NCI-H774 (cell line): ENCODE measurements around the gene PTPRA.

Experiments used
- DNase-seq: peaks from one replicate; lab custom pipeline; 2025; lab: John Stamatoyannopoulos, UW

Gene PTPRA

DNA sequence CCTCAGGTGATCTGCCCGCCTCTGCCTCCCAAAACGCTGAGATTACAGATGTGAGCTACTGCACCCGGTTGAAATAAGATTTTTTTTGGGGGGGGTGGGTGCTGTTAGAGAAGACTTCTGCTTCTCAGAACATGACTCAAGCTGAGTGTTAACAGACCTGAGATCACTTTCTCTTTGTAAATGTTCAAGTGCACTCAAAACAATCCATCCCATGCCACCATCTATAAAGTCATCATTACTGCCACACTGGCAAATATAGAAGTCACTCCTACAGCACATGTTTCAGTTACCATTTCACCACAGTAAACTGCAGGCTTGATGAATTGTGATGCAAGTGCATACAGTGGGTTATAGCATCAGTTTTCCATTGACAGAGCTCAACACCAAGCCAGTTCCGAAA lies 23.8 kb upstream of the PTPRA start:
- DNase-seq, result no peak

DNA sequence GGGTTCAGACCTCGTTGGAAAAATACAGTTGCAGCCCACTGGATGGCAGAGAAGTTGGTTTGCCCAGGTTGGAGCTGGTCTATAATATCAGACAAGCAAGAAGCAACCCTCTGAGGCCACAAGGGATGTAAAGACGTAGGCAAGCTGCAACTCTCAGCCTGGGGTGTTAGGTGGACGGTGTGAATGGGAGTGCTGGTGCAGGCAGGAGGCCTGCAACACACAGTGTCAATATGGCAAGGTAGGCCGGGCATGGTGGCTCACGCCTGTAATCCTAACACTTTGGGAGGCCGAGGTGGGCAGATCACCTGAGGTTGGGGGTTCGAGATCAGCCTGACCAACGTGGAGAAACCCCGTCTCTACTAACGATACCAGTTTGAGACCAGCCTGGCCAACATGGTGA lies 22.2 kb upstream of the PTPRA start:
- DNase-seq, result no peak

DNA sequence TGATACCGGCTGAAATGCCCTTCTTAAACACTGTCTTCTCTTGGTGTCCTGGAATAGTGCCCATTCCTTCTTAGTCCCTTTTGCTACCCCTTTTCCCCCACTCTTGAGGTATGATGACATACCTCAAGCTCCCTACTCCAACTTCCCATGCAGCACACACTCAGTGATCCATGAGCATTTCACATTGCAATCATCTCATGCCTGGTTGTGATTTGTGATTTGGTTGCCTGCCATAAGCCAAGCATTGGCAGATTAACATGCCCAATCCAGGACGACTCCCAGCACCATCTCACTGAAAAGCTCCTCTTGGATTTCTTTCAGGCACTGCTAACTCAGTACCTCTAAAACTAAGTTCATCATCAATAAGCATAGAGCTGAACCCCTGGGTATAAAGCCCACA lies 14.7 kb upstream of the PTPRA start:
- DNase-seq, result no peak

DNA sequence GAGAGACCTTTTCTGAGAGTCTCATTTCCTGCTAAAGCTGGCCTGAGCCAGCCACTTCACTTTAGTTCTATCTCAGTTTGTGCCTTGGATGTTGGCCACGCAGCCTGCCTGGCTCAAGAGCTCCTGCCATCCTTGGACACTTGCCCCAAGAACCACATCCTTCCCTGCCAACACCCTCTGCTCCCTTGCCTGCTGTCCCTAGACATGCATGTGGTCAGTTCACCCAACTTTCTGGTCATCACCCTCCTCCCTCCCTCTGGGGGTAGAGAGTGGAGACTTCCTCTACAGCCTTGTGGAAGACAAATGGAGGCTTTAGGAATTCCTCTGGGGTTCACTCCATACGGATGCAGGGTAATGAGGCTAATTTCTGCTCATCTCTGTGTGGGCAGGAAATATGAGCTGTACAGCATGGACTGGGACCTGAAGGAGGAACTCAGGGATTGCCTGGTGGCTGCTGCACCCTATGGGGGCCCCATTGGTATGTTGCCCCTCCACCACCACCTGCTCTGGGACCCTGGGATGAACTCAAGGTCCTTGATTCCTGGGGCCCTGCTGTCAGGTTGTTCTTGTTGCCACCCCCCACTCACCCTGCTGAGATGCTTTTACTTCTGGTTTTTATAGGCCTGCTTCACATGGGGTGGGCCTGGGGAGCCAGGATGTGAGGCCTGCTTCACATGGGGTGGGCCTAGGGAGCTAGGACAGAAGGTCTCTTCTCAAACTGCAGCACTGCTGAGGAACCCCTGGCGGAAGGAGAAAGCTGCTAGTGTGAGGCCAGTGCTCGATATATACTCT lies 13.8 kb upstream of the PTPRA start:
- no peak for DNase-seq

DNA sequence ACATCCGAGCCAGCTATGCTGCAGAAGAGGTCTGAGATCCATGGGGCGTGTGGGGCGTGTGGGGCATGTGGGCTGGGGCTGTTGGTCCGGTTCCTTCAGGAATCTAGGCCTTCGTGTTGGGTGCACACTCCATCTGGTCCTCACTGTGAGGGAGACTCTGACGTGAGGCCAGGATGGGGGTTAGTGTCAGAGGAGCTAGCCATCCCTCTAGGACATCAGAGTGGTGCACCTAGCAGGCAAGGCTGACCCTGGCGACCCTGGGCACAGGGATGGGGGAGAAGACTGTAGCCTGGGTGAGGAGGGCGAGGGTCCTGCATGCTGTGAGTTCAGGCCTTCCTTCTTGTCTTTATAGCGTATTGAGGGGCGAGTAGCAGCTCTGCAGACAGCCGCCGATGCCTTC lies 8.7 kb upstream of the PTPRA start:
- no peak for DNase-seq

DNA sequence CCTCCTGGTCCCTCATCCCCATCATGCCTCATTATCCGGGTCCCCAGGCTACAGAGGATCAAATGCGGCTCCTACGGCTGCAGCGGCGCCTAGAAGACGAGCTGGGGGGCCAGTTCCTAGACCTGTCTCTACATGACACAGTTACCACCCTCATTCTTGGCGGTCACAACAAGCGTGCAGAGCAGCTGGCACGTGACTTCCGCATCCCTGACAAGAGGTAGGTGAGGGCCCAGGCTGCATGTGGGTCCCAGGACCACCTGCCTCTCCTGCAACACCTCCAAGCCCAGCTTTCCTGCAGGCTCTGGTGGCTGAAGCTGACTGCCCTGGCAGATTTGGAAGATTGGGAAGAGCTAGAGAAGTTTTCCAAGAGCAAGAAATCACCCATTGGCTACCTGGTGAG lies 8.2 kb upstream of the PTPRA start:
- no peak for DNase-seq

DNA sequence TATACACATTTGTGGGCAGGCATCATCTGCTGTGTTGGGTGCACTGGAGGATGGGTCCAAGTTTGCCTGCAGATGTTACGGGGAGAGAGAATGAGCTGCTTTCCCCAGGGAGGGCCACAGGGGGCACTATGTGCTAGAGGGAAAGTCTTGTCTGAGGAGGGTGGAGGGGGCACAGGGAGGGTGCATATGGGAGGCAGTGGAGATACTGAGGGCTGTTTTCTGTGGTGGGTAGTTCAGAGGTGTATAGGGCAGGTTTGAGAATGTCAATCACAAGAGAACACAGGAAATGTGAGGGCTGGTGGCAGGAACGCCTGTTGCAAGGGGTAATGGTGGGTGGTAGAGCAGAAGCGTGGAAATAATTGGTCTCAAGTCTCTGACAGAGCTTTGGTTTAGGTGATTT lies 7.7 kb upstream of the PTPRA start:
- no peak for DNase-seq

DNA sequence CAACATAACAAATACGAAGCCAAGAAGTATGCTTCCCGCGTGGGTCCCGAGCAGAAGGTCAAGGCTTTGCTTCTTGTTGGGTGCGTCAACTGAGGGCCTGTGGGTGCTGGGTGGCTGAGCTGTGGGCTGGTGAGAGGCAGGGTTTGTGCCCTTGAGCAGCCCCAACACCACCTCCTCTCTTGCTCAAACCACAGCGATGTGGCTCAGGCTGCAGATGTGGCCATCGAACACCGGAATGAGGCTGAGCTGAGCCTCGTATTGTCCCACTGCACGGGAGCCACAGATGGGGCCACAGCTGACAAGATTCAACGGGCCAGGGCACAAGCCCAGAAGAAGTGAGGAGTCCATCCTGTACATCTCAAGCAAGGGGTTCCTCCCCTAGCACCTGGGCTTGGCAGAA lies 7.0 kb upstream of the PTPRA start:
- no peak for DNase-seq

DNA sequence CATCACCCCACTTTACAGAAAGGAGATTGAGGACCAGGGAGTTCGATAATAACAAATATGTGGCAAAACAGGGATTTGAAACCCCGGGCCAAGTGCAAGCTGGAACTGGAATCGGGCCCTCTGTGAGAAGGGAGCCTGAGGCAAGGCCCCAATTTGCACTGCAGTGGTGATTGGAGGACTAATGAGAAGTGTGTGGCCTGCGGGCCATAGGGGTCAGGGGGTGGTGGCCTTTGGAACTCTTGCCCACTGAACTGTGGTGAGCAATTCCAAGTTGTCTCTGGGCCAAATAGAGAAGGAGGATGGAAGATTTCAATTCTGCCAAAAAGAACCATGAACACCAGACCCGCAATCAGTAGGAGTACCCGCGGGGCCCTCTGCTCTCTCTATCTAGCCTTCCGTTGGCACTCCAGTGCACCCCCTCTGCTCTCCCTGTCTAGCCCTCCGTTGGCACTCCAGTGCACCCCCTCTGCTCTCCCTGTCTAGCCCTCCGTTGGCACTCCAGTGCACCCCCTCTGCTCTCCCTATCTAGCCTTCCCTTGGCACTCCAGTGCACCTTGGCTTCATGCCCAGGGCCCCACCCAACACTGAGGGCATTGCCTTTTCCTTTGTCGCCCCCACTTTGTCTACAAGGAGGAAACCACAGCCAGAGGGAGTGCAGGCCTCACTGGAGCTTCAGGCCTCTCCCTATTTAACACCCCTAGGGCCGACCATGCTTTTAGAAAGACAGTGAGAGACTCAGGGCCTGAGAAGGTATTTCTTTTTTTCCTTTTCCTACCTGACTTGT lies 6.0 kb upstream of the PTPRA start:
- no peak for DNase-seq

DNA sequence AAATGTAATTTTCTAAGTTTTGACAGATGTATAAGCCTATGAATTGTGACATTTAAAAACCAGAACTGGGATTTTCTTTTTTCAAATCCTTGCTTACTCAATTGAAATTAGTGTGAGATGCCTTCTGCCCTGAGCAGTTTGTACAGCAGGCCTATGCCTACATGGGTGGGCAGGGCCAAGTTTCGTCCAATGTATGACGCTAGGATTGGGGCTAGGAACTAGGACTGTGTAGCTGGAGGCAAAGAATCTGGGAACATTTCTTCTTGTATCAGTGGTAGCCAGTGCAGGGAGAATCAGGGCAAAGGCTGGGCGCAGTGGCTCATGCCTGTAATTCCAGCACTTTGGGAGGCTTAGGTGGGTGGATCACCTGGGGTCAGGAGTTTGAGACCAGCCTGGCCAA lies 3.9 kb upstream of the PTPRA start:
- no peak for DNase-seq

DNA sequence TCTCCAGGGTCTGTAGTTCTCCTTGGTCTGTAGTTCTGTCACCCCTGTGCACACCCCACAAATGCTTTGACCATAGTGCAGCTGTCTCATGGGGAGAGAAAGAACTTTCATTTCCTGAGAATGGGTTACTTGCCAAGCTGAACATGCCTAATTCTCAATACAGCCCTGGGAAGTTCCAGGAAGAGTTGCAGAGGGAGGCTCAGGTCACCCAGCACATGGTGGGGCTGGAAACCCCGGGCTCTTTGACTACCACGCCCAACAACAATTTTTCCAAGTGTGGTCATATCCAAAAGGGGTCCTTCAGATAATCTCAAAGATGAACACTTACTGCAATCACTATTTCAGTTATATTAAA lies 2.2 kb upstream of the PTPRA start:
- no peak for DNase-seq

DNA sequence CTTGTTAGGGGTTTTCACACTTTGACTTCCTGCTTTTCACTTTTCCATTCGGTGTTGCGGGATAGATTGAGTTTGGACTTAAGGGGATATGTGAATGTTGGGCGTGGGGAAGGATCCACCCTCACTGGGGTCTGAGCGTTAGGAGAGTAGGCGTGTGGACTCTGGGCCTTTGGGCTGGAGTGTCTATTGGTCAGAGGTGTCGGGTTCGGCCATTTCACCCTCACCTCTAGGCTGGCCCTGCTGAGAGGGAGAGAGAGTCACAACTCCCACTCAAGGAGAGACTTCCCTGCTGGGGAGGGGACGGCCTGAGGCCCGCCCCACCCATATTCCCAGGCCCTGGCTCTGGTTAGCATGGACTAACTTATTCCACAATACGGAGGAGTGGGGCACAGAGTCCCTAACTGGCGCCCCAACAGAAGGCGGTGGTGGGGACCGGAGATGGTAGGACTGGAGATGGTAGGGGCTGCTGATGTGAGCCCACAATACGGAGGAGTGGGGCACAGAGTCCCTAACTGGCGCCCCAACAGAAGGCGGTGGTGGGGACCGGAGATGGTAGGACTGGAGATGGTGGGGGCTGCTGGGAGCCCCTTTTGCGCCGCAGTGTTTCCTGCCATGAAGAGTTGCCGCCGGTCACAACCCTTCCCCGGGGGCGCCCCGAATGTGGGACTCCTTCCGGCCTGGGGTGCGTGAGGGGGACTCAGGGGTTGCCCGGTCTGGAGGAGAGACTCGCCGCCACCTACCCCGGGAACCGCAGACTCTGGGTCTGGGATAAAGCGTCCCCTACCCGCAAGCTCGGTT lies 1.4 kb upstream of the PTPRA start:
- DNase-seq, result no peak

DNA sequence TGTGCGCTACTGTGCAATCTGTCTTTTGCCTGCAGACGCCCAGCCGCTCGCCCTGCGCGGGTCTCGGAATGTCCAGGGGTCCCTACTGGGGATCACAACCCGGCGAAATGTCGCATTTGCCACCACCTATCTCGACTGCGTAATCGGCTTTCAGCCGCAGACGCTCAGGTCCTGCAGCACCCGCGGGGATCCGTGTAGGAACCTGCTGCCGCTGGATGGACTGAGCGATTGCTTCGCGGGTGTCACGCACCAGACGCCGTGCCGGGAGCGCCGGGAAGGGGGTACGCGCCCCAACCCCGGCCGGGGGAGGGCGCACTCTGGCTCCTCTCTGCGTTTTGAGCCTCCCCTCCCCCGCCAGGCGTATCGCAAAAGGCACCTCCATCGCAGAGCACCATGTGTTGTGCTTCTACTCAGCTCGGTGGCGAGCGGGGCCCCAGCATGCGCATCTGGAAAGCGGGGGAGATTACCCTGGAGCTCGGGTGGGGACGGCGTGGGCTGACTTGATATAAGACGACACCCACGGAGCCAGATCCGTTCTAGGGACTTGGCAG lies 747 bp upstream of the PTPRA start:
- peak; percentile 20 for DNase-seq

DNA sequence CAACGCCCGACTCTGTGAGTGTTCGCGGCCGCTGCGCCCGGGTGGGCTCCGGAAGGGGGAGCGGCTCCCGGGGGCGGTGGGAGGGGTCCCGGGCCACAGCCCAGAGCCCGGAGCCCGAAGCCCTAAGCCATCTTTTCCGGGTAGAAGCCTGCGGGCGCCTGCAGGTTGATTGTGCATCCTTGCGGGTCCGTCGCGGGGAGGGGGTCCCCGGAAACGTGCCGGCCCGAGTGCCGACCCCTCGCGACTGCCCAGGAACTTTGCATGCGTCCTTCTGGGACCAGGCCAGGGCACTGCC lies 413 bp downstream of the PTPRA start:
- peak; percentile 41 for DNase-seq

DNA sequence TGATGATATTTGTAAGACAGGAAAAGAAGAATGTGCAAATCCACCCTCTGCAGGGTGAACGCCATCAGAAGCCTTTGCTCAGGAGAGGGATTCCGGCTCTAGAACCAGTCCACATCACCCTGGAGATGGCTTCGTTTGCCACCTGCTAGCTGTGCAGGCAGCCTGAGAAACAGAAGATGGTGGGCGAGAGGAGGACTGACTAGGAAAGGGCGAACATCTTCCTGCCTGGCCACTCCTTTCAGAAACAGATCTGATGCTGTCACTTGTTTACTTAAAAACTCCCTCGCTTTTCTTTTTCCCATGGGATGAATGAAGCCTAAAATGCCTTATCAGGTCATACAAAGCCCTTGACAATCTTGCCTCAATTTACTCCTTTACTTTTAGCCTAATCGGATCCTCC lies 1.2 kb downstream of the PTPRA start:
- no peak for DNase-seq

DNA sequence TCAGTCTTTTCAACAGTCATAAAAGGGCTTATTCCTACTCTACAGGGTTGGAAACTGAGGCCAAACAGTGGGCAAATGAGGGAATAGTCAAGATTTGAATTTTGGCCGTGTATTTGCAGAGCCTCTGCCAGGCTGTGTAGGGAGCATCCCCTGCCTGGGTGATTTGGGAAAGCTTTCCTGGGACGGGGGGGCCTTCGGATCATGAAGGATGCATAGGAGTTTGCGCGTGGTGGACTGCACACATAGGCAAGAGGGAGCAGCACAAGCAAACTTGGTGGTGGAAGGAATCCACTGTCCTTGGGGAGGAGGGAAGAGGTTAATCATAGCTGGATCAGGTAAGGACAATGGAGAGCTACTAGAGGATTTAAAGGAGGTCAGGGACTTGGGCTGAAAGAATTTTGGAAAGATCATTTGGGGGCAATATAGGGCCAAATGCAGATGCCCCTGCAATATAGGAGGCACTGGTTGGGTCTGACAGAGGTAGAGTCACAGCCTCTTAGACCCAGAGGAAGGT lies 2.5 kb downstream of the PTPRA start:
- no peak for DNase-seq

DNA sequence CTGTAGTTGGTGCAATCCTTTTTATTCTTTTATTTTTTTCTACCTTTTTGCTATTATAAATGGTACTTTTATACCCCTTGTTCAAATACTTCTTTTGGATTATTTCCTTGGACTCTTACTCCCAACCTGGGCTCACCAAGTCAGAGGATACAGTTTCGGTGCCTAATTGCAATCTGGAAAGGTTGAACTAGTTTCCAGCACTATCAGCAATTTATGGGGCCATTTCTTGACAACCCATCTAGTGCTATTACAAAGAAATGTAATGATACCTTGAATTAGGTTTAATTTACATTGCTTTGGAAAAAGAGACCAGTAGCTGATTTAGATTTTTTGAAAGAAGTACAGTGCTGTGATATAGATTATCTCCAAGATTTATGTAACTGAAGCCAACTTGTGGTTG lies 5.2 kb downstream of the PTPRA start:
- DNase-seq, result no peak

DNA sequence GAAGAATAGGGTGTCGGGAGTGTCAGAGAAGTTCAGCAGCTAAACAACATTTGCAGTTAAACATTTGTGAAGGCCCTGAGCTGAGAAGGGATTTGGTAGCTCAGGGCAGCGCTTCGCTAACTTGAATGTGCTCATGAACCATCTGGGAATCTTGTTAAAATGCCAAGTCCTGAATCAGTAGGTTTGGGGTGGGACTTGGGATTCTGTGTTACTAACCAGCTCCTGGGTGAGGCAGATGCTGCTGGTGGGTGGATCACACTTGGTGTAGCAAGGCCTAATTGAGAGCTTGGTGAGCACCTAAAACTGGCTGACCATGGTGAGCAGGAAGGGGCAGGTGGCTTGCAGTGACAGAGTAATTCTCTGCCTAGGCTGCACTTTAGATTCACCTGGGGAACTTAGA lies 5.9 kb downstream of the PTPRA start:
- no peak for DNase-seq

DNA sequence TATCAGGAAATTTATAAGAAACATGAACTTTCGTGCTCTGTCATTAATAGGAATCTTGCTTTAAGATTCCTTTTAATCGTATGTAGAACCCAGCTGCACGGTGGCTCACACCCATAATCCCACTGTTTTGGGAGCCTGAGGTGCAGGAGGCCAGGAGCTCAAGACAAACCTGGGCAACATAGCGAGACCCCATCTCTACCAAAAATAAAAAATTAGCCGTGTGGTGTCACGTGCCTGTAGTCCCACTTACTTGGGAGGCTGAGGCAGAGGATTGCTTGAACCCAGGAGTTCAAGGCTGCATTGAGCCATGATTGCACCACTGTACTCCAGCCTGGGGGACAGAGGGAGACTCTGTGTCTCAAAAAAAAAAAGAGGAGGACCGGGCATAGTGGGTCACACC lies 7.4 kb downstream of the PTPRA start:
- DNase-seq, result no peak

DNA sequence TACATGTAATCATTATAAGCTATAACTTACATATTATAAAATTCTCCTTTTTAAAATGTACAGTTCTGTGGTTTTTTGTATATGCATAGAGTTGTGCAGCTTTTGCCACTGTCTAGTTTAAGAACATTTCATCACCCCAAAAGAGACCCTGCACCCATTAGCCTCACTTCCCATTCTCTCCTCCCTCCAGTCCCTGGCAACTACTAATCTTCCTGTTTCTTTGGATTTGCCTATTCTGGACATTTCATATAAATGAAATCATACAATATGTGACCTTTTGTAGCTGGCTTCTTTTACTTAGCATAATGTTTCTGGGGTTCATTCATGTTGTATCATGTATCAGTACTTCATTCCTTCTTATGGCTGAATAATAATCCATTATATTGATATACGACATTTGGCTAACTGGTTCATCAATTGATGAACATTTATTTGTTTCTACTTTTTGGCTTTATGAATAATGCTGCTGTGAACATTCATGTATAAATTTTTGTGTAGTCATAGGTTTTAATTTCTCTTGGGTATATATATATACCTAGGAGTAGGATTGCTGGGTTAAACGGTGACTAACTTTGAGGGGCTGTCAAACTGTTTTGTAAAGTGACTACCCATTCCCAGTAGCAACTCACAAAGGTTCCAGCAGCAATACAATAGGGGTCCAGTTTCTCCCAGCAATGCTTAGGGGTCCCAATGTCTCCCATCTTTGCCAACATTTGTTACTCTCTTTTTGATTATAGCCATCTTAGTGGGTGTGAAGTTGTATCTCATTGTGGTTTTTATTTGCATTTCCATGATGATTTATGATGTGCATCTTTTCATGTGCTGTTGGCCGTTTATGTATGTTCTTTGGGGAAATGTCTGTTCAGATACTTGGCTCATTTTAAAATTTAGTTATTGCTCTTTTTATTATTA lies 10.7 kb downstream of the PTPRA start:
- DNase-seq, result no peak

DNA sequence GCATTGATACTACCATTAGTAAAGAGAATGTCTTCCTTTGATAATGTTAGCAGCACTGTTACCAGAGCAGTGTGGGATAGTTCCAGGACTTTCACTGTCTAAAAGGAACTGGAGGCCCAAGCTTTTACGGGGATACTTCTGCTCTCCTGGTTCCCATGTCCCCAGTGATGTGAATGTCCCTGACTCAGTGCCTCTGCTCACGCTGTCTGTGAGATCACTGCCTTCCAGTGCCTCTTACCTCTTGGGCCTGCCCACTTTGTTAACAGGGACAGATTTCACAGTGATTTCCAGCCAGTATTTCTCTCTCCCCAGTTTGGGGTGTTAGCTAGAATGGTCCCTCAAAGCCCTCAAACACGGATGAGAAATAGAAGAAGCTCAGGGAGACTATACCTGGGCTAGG lies 14.4 kb downstream of the PTPRA start:
- DNase-seq, result no peak
